ENCODE data around the gene BTBD7. TPM values are rescaled to one million over a fixed set of nuclear protein-coding genes. Genes with fewer than 3 reads are reported as not detected.

BTBD7 gene
- total and polyA plus RNA-seq, 2 donors (not counting 3 experiments of a cell fraction or from before 2014, with no cell fraction given) = 20.9 to 50.2 TPM

DNA sequence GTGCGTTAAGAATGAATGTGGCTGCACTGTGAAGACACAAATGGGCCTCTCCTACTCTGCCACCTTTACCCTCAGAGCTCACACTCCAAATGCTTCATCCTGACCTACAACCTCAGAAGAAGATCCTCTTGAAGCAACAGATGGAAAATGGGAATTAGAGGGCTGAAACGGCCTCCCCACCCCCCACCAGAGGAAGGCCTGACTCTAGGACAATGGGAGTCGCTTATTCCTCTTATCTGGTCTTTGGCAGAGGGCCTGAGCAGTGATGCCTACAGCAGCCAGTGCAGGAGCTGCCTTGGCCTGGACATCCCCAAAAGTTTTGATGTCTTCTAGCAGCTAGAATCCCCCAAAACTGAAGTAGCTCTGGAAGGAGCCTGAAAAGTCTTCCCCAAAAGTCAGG lies 29.2 kb downstream of the BTBD7 start:
- Histone ChIP-seq H3K36me3 (ENCODE audit: control insufficient read depth in 2 of 2, extremely low read depth in 1 of 2, insufficient read depth in 2 of 2, low read length in 2 of 2) (no peaks in the 10 kb centered on the region), H3K9ac (replicated peaks; ENCODE audit: extremely low read depth, insufficient read depth, low read length) (no peak overlapping the region), H2AFZ (ENCODE audit: low read depth, low read length) (no peak overlapping the region), H3K4me2 (ENCODE audit: insufficient read depth, low read length) (no peak overlapping the region), H4K20me1 (replicated peaks; ENCODE audit: control insufficient read depth, extremely low read depth, insufficient read depth, low read length) (peaks cover 6% of the 10 kb centered on the region), H3K9me1 (replicated peaks; ENCODE audit: control insufficient read depth, extremely low read depth, insufficient read depth, low read length) (no peaks in the 10 kb centered on the region), H3K4me3 (replicated peaks in 1 of 3; ENCODE audit: insufficient read depth in 1 of 3, low read depth in 1 of 3, low read length in 3 of 3) (no peak overlapping the region), H3K27ac (ENCODE audit: insufficient read depth, low read depth, low read length) (no peak overlapping the region), H3K4me1 (ENCODE audit: control insufficient read depth, extremely low read depth, insufficient read depth, low read length) (peaks cover 15% of the 10 kb centered on the region), H3K9me3 (replicated peaks; ENCODE audit: control insufficient read depth, insufficient read depth, low read length) (no peaks in the 10 kb centered on the region), H3K79me2 (ENCODE audit: control insufficient read depth, insufficient read depth, low read length) (peaks cover 93% of the 10 kb centered on the region), H3K27me3 (ENCODE audit: control insufficient read depth in 2 of 2, insufficient read depth in 2 of 2, low read length in 2 of 2) (no peaks in the 10 kb centered on the region)
- dilution Hi-C loops (cut with MboI; ENCODE audit: extremely low pct_ligation_motif_present, low sequenced_read_pairs) (no loop called here), intact Hi-C loops (cut with micrococcal nuclease) (no loop called here)
- TF ChIP-seq MYC (IDR thresholded peaks at IDR 0.05; ENCODE audit: low read depth, low read length) (no peak), FOS (IDR thresholded peaks at IDR 0.05; ENCODE audit: borderline replicate concordance, insufficient read depth, low read length) (no peak), GATA2 (IDR thresholded peaks at IDR 0.05; ENCODE audit: insufficient read depth, insufficient read length, low read depth, low read length) (no peak), MAX (IDR thresholded peaks at IDR 0.05; ENCODE audit: insufficient read depth, insufficient read length) (no peak), POLR2A (IDR thresholded peaks at IDR 0.05; ENCODE audit: low read depth, low read length) (no peak), EZH2 (IDR thresholded peaks at IDR 0.05; ENCODE audit: borderline replicate concordance, low read depth, low read length, severe bottlenecking) (no peak), JUN (IDR thresholded peaks at IDR 0.05; ENCODE audit: borderline replicate concordance, insufficient read depth, insufficient read length, low read depth) (no peak), POLR2AphosphoS5 (IDR thresholded peaks at IDR 0.05; ENCODE audit: insufficient read depth, low read depth, low read length) (no peak)
- TF ChIP-seq, protein P1, sequence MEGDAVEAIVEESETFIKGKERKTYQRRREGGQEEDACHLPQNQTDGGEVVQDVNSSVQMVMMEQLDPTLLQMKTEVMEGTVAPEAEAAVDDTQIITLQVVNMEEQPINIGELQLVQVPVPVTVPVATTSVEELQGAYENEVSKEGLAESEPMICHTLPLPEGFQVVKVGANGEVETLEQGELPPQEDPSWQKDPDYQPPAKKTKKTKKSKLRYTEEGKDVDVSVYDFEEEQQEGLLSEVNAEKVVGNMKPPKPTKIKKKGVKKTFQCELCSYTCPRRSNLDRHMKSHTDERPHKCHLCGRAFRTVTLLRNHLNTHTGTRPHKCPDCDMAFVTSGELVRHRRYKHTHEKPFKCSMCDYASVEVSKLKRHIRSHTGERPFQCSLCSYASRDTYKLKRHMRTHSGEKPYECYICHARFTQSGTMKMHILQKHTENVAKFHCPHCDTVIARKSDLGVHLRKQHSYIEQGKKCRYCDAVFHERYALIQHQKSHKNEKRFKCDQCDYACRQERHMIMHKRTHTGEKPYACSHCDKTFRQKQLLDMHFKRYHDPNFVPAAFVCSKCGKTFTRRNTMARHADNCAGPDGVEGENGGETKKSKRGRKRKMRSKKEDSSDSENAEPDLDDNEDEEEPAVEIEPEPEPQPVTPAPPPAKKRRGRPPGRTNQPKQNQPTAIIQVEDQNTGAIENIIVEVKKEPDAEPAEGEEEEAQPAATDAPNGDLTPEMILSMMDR (IDR thresholded peaks at IDR 0.05; ENCODE audit: extremely low read depth in 1 of 2, insufficient read depth in 1 of 2, low read depth in 1 of 2, low read length in 2 of 2) = no peak
- DNase-seq (ENCODE audit: low read depth, low spot score) (no peak), FAIRE-seq (no peak)
- CTCF ChIA-PET = no interaction called here
- POLR2A ChIA-PET = no interaction called here
- no TSS peak for BruUV-seq (replicated peaks)

Data from endothelial cell of umbilical vein (primary cell).